ENCODE data around the gene EYS.
"Not testable (repeated sequence)": the region's sequence is repeated elsewhere in the genome, so short reads cannot be mapped to it uniquely, and the experiment has no call there.

Gene EYS

GRCh38 chr6:65667916-65668656, 38.9 kb downstream of the EYS start:
- no peak for TF ChIP-seq ZNF274 (IDR thresholded peaks at IDR 0.05; ENCODE audit: low read depth, low read length)
- H3K4me3 ChIP-seq (ENCODE audit: low read length), result no peak overlapping the region

- no peak overlapping the region for H3K4me3 ChIP-seq (ENCODE audit: low read length)
- TF ChIP-seq ZNF274 (IDR thresholded peaks at IDR 0.05; ENCODE audit: low read depth, low read length), result no peak
Measured at GRCh38 chr6:65650086-65650485, 56.9 kb downstream of the EYS start.

- no peak for TF ChIP-seq ZNF274 (IDR thresholded peaks at IDR 0.05; ENCODE audit: low read depth, low read length)
- H3K4me3 ChIP-seq (ENCODE audit: low read length), result no peak overlapping the region
Measured at GRCh38 chr6:65649392-65649791, 57.6 kb downstream of the EYS start.

GRCh38 chr6:65646544-65646943, 60.5 kb downstream of the EYS start:
- no peak overlapping the region for H3K4me3 ChIP-seq (ENCODE audit: low read length)
- TF ChIP-seq ZNF274 (IDR thresholded peaks at IDR 0.05; ENCODE audit: low read depth, low read length), result no peak

- TF ChIP-seq ZNF274 (IDR thresholded peaks at IDR 0.05; ENCODE audit: low read depth, low read length), result no peak
- no peak overlapping the region for H3K4me3 ChIP-seq (ENCODE audit: low read length)
Measured at GRCh38 chr6:65642776-65643175, 64.2 kb downstream of the EYS start.

- no peak overlapping the region for H3K4me3 ChIP-seq (ENCODE audit: low read length)
- TF ChIP-seq ZNF274 (IDR thresholded peaks at IDR 0.05; ENCODE audit: low read depth, low read length), result no peak
Measured at GRCh38 chr6:65638047-65638831, 68.8 kb downstream of the EYS start.

GRCh38 chr6:65637289-65638046, 69.6 kb downstream of the EYS start:
- TF ChIP-seq ZNF274 (IDR thresholded peaks at IDR 0.05; ENCODE audit: low read depth, low read length), result no peak
- H3K4me3 ChIP-seq (ENCODE audit: low read length), result no peak overlapping the region

GRCh38 chr6:65633501-65633900, 73.5 kb downstream of the EYS start:
- no peak for TF ChIP-seq ZNF274 (IDR thresholded peaks at IDR 0.05; ENCODE audit: low read depth, low read length)

GRCh38 chr6:65631711-65632110, 75.3 kb downstream of the EYS start:
- TF ChIP-seq ZNF274 (IDR thresholded peaks at IDR 0.05; ENCODE audit: low read depth, low read length), result no peak
- H3K4me3 ChIP-seq (ENCODE audit: low read length), result no peak overlapping the region

More at GRCh38 chr6:65633501-65633900, 73.5 kb downstream of the EYS start:
- no peak overlapping the region for H3K4me3 ChIP-seq (ENCODE audit: low read length)

- not testable (repeated sequence) for H3K4me3 ChIP-seq (ENCODE audit: low read length)
Measured at GRCh38 chr6:65627434-65627999, 79.5 kb downstream of the EYS start.

GRCh38 chr6:65627015-65627414, 80.0 kb downstream of the EYS start:
- TF ChIP-seq ZNF274 (IDR thresholded peaks at IDR 0.05; ENCODE audit: low read depth, low read length), result no peak

GRCh38 chr6:65623566-65623965, 83.5 kb downstream of the EYS start:
- TF ChIP-seq ZNF274 (IDR thresholded peaks at IDR 0.05; ENCODE audit: low read depth, low read length), result no peak
- no peak overlapping the region for H3K4me3 ChIP-seq (ENCODE audit: low read length)

More at GRCh38 chr6:65627015-65627414, 80.0 kb downstream of the EYS start:
- H3K4me3 ChIP-seq (ENCODE audit: low read length), result no peak overlapping the region

- no peak overlapping the region for H3K4me3 ChIP-seq (ENCODE audit: low read length)
- no peak for TF ChIP-seq ZNF274 (IDR thresholded peaks at IDR 0.05; ENCODE audit: low read depth, low read length)
Measured at GRCh38 chr6:65610746-65611145, 96.3 kb downstream of the EYS start.

GRCh38 chr6:65595540-65595939, 111.5 kb downstream of the EYS start:
- no peak for TF ChIP-seq ZNF274 (IDR thresholded peaks at IDR 0.05; ENCODE audit: low read depth, low read length)
- H3K4me3 ChIP-seq (ENCODE audit: low read length), result no peak overlapping the region
